Mesothelial cell of epicardium (in vitro differentiated cells): Measurements from ENCODE around the gene MND1. TPM values are rescaled to one million over a fixed set of nuclear protein-coding genes. Genes with fewer than 3 reads are reported as not detected.

Experiments used
- DNase-seq, 2 experiments: peaks; one replicate each; pipeline ENCODE4 v3.0.0; 2021; ENCODE audit warnings: low spot score in 2 of 2; ENCODE audit not compliant: unreplicated experiment in 2 of 2
- H3K27ac Mint-ChIP-seq: 2 replicates; pipeline ENCODE4 v1.8.0; 2021; ENCODE audit warnings: mixed read lengths
- H3K27me3 Mint-ChIP-seq: 2 replicates; pipeline ENCODE4 v1.8.0; 2021; ENCODE audit warnings: low read depth, mixed read lengths
- H3K36me3 Mint-ChIP-seq: 2 replicates; pipeline ENCODE4 v1.8.0; 2021; ENCODE audit warnings: mixed read lengths
- H3K4me1 Mint-ChIP-seq: 2 replicates; pipeline ENCODE4 v1.8.0; 2021; ENCODE audit warnings: mixed read lengths
- H3K4me3 Mint-ChIP-seq: 2 replicates; pipeline ENCODE4 v1.8.0; 2021; ENCODE audit warnings: mild to moderate bottlenecking, moderate library complexity, mixed read lengths
- H3K9me3 Mint-ChIP-seq: 2 replicates; pipeline ENCODE4 v1.8.0; 2021; ENCODE audit warnings: mixed read lengths
- total RNA-seq: library from RNA; stranded (reverse); gene quantifications from 3 replicates; pipeline ENCODE4 v1.2.1, GENCODE V29; 2021
- TF ChIP-seq, protein P1 (sequence below): fragments of 200-600 bp; sonication (generic); IDR thresholded peaks from one replicate; pipeline ENCODE4 v1.5.0; 2021; ENCODE audit warnings: antibody characterized with exemption; ENCODE audit not compliant: unreplicated experiment

Gene MND1
- total RNA-seq, 1 donor from 2014 or later, result 9.1 TPM

DNA sequence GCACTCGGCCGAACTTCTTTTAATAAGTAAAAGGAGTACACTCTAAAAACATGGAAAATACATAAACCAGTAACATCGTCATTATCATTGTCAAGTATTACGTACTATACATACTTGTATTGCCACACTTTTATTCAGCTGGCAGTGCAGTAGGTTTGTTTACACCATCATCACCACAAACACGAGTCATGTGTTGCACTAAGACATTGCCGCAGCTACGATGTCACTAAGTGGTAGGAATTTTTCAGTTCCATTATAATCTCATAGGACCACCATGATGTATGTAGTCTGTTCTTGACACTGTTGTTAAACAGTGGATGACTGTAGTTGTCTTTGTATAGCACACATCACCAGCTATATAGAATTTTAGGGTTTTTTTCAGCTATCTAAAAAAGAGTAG is 73.6 kb downstream of the MND1 start:
- Mint-ChIP-seq H3K27ac (no peak overlapping the region), H3K4me1 (peaks cover 6% of the 10 kb centered on the region), H3K9me3 (no peaks in the 10 kb centered on the region), H3K36me3 (no peaks in the 10 kb centered on the region), H3K27me3 (no peaks in the 10 kb centered on the region), H3K4me3 (no peak overlapping the region)
- TF ChIP-seq, protein P1, sequence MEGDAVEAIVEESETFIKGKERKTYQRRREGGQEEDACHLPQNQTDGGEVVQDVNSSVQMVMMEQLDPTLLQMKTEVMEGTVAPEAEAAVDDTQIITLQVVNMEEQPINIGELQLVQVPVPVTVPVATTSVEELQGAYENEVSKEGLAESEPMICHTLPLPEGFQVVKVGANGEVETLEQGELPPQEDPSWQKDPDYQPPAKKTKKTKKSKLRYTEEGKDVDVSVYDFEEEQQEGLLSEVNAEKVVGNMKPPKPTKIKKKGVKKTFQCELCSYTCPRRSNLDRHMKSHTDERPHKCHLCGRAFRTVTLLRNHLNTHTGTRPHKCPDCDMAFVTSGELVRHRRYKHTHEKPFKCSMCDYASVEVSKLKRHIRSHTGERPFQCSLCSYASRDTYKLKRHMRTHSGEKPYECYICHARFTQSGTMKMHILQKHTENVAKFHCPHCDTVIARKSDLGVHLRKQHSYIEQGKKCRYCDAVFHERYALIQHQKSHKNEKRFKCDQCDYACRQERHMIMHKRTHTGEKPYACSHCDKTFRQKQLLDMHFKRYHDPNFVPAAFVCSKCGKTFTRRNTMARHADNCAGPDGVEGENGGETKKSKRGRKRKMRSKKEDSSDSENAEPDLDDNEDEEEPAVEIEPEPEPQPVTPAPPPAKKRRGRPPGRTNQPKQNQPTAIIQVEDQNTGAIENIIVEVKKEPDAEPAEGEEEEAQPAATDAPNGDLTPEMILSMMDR, result no peak
- DNase-seq, result no peak

GRCh38 chr4:153418558-153418957 is 74.1 kb downstream of the MND1 start:
- no peaks in the 10 kb centered on the region for H3K36me3 Mint-ChIP-seq
- TF ChIP-seq, protein P1, result no peak
- H3K4me3 Mint-ChIP-seq, result no peak overlapping the region
- no peak for DNase-seq
- peaks cover 6% of the 10 kb centered on the region for H3K4me1 Mint-ChIP-seq
- H3K9me3 Mint-ChIP-seq, result no peaks in the 10 kb centered on the region
- peak overlapping the region; percentile 40 for H3K27ac Mint-ChIP-seq
- H3K27me3 Mint-ChIP-seq, result no peaks in the 10 kb centered on the region

- H3K4me3 Mint-ChIP-seq, result no peak overlapping the region
- no peak for DNase-seq
- TF ChIP-seq, protein P1, result no peak
- H3K9me3 Mint-ChIP-seq, result no peaks in the 10 kb centered on the region
- peaks cover 6% of the 10 kb centered on the region for H3K4me1 Mint-ChIP-seq
- H3K36me3 Mint-ChIP-seq, result no peaks in the 10 kb centered on the region
- no peak overlapping the region for H3K27ac Mint-ChIP-seq
- no peaks in the 10 kb centered on the region for H3K27me3 Mint-ChIP-seq
These were observed 74.5 kb downstream of the MND1 start for GRCh38 chr4:153419029-153419428.

- TF ChIP-seq, protein P1, result no peak
- DNase-seq, result no peak
- Mint-ChIP-seq H3K4me1 (peaks cover 6% of the 10 kb centered on the region), H3K27ac (no peak overlapping the region), H3K4me3 (no peak overlapping the region), H3K36me3 (no peaks in the 10 kb centered on the region), H3K9me3 (no peaks in the 10 kb centered on the region), H3K27me3 (no peaks in the 10 kb centered on the region)
These were observed 75.3 kb downstream of the MND1 start for GRCh38 chr4:153419673-153420278.

GRCh38 chr4:153420361-153420760 is 75.9 kb downstream of the MND1 start:
- Mint-ChIP-seq H3K9me3 (no peaks in the 10 kb centered on the region), H3K36me3 (no peaks in the 10 kb centered on the region), H3K27me3 (no peaks in the 10 kb centered on the region), H3K4me3 (no peak overlapping the region), H3K4me1 (peaks cover 6% of the 10 kb centered on the region), H3K27ac (no peak overlapping the region)
- no peak for DNase-seq
- TF ChIP-seq, protein P1, result no peak

DNA sequence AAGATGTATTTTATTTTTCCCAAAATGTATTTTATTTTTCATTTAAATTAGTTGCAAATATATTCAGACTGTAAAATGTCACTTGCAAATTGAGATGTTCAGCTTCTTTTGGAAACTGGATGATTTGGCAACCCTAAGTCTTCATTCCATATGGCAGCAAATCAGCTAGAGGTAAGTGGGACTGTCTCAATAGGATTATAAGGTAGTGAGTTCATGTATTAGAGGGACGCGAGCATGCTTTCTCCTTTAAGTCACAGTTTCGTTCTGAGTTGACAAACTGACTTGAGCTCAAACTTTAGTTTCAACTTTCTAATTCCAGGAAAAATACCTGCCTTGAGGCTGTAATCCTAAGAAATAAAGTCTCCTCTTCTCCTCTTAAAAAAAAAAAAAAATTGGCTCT is 77.5 kb downstream of the MND1 start:
- Mint-ChIP-seq H3K27ac (no peak overlapping the region), H3K27me3 (no peaks in the 10 kb centered on the region), H3K36me3 (no peaks in the 10 kb centered on the region), H3K4me3 (no peak overlapping the region), H3K9me3 (no peaks in the 10 kb centered on the region), H3K4me1 (peaks cover 6% of the 10 kb centered on the region)
- TF ChIP-seq, protein P1, result no peak
- DNase-seq, result no peak
